ENCODE results near the gene SLC16A12. TPM values are rescaled to one million over a fixed set of nuclear protein-coding genes. Genes with fewer than 3 reads are reported as not detected.
A peak's percentile ranks its signal among the peaks of the same experiment; 100 is the strongest.

SLC16A12 gene
- total and polyA plus RNA-seq, 12 donors: 0.25 to 2.4 (median 0.53) TPM; not detected in 1

GRCh38 chr10:89421018-89421476 is 114.3 kb downstream of the SLC16A12 start:
- intact Hi-C loops (cut with DNase I): no loop called here
- H3K27me3 ChIP-seq: no peaks in the 10 kb centered on the region
- H3K27ac ChIP-seq: peak overlapping the region in 1 of 5 donors; percentile 32
- no peak for DNase-seq
- no peaks in the 10 kb centered on the region for H3K9me3 ChIP-seq (replicated peaks in 1 of 3)
- 62 to 91% (median 75%) methylated on average over 2 of the region's 2 CpGs for WGBS, 4 donors
- H3K36me3 ChIP-seq (replicated peaks in 1 of 2): no peaks in the 10 kb centered on the region
- H3K4me3 ChIP-seq: no peak overlapping the region
- TF ChIP-seq POLR2A (IDR thresholded peaks at IDR 0.05): no peak
- TF ChIP-seq CTCF (IDR thresholded peaks at IDR 0.05): no peak
- peaks cover 6 to 48% of the 10 kb centered on the region in 2 donors for H3K4me1 ChIP-seq (replicated peaks in 1 of 2)

- WGBS, 4 donors: 39 to 54% (median 50%) methylated on average over 3 of the region's 3 CpGs
- H3K4me3 ChIP-seq: no peak overlapping the region
- DNase-seq: no peak
- no peak overlapping the region for H3K27ac ChIP-seq
- no peaks in the 10 kb centered on the region for H3K27me3 ChIP-seq
- peaks cover 9 to 56% of the 10 kb centered on the region in 2 donors for H3K4me1 ChIP-seq (replicated peaks in 1 of 2)
- no peaks in the 10 kb centered on the region for H3K36me3 ChIP-seq (replicated peaks in 1 of 2)
- intact Hi-C loops (cut with DNase I): no loop called here
- H3K9me3 ChIP-seq (replicated peaks in 1 of 3): no peaks in the 10 kb centered on the region
- TF ChIP-seq CTCF (IDR thresholded peaks at IDR 0.05) (peak in 2 of 6 experiments; percentile 10 to 32), POLR2A (IDR thresholded peaks at IDR 0.05) (no peak)
Measured at GRCh38 chr10:89419548-89419947, 115.8 kb downstream of the SLC16A12 start.

- DNase-seq: no peak
- Histone ChIP-seq H3K27ac (peak overlapping the region in 1 of 5 donors; percentile 98), H3K4me1 (replicated peaks in 1 of 2) (peaks cover 14 to 57% of the 10 kb centered on the region in 2 donors), H3K27me3 (no peaks in the 10 kb centered on the region), H3K4me3 (no peak overlapping the region), H3K36me3 (replicated peaks in 1 of 2) (no peaks in the 10 kb centered on the region), H3K9me3 (replicated peaks in 1 of 3) (no peaks in the 10 kb centered on the region)
- no peak for TF ChIP-seq POLR2A (IDR thresholded peaks at IDR 0.05)
- TF ChIP-seq CTCF (IDR thresholded peaks at IDR 0.05): no peak
- 69 to 91% (median 78%) methylated on average over 1 of the region's 1 CpG for WGBS, 4 donors
- intact Hi-C loops (cut with DNase I): no loop called here
Measured at GRCh38 chr10:89416465-89416864, 118.9 kb downstream of the SLC16A12 start.

- H3K27ac ChIP-seq: peak overlapping the region; percentile 84 to 98 (median 94)
- H3K4me1 ChIP-seq (replicated peaks in 1 of 2): peaks cover 14 to 52% of the 10 kb centered on the region in 2 donors
- intact Hi-C loops (cut with DNase I): no loop called here
- 1 to 4% (median 2%) methylated on average over 20 to 66 of the region's 66 CpGs for WGBS, 4 donors
- no peaks in the 10 kb centered on the region for H3K9me3 ChIP-seq (replicated peaks in 1 of 3)
- H3K4me3 ChIP-seq: peak overlapping the region; percentile 52 to 96 (median 78)
- no peaks in the 10 kb centered on the region for H3K36me3 ChIP-seq (replicated peaks in 1 of 2)
- no peaks in the 10 kb centered on the region for H3K27me3 ChIP-seq
- TF ChIP-seq POLR2A (IDR thresholded peaks at IDR 0.05): peak in 1 of 2 donors; percentile 13
- peak in 1 of 6 experiments; percentile 27 for TF ChIP-seq CTCF (IDR thresholded peaks at IDR 0.05)
- DNase-seq: peak; percentile 48 to 71 (median 55)
Measured at GRCh38 chr10:89414879-89415821, 120.2 kb downstream of the SLC16A12 start.
